H1 (cell line): ENCODE data around the gene CRADD. TPM values are rescaled to one million over a fixed set of nuclear protein-coding genes. Genes with fewer than 3 reads are reported as not detected.

Source experiments
- CTCF ChIA-PET: fragments of 300-600 bp; sonication (Branson Sonifier 250); formaldehyde crosslinking; loops from one replicate; lab custom pipeline; 2021; ENCODE audit not compliant: partially characterized antibody; lab: Charles Lee
- POLR2A ChIA-PET: fragments of 300-600 bp; sonication (Branson Sonifier 250); formaldehyde crosslinking; loops from one replicate; lab custom pipeline; 2021; ENCODE audit warnings: inconsistent platforms; ENCODE audit not compliant: partially characterized antibody; lab: Charles Lee
- DNase-seq, 2 experiments: peaks; one replicate each; pipeline versions ENCODE4 v3.0.0 to v3.0.0-alpha.2; 2010 to 2022; ENCODE audit warnings: low spot score in 2 of 2, low read depth in 1 of 2, mixed read lengths in 1 of 2
- FAIRE-seq: peaks from 2 replicates; lab custom pipeline; 2011; peaks lifted over from hg19 to GRCh38; lab: Jason Lieb, UNC
- H2AFZ ChIP-seq: 2 replicates; pipeline ENCODE4 v1.8.1; 2012; ENCODE audit warnings: low read length, inconsistent platforms
- H2AK5ac ChIP-seq: 2 replicates; pipeline ENCODE4 v1.6.1; 2013; ENCODE audit warnings: low read depth, low read length
- H2BK120ac ChIP-seq: replicated peaks from 2 replicates; pipeline ENCODE3; 2013; ENCODE audit warnings: low read depth, low read length, inconsistent platforms
- H2BK12ac ChIP-seq: 2 replicates; pipeline ENCODE4 v1.6.1; 2013; ENCODE audit warnings: low read depth, low read length
- H2BK15ac ChIP-seq: 2 replicates; pipeline ENCODE4 v1.6.1; 2013; ENCODE audit warnings: low read length
- H2BK20ac ChIP-seq: 2 replicates; pipeline ENCODE4 v1.6.1; 2013; ENCODE audit warnings: low read length
- H2BK5ac ChIP-seq: 2 replicates; pipeline ENCODE4 v1.6.1; 2013; ENCODE audit warnings: low read depth, low read length
- H3K14ac ChIP-seq: 2 replicates; pipeline ENCODE4 v1.6.1; 2013; ENCODE audit warnings: inconsistent platforms; ENCODE audit not compliant: insufficient read length
- H3K18ac ChIP-seq: 2 replicates; pipeline ENCODE4 v1.6.1; 2013; ENCODE audit warnings: low read length; ENCODE audit errors: extremely low read depth
- H3K23ac ChIP-seq: 2 replicates; pipeline ENCODE4 v1.6.1; 2013; ENCODE audit warnings: inconsistent platforms; ENCODE audit not compliant: insufficient read length
- H3K23me2 ChIP-seq: 2 replicates; pipeline ENCODE4 v1.6.1; 2013; ENCODE audit warnings: low read depth, low read length
- H3K27ac ChIP-seq: 2 replicates; pipeline ENCODE4 v1.6.1; 2011; ENCODE audit warnings: low read depth, low read length, inconsistent platforms
- H3K27me3 ChIP-seq, 4 experiments: replicated peaks in 1 of 4; 1 replicate in 1 of 4; 2 replicates in 3 of 4; pipeline versions ENCODE4 v1.6.1 to v1.8.1; 2011 to 2013; ENCODE audit warnings: low read length in 3 of 4, mild to moderate bottlenecking in 3 of 4, inconsistent platforms in 2 of 4, mixed read lengths in 2 of 4, moderate library complexity in 1 of 4; ENCODE audit not compliant: control insufficient read depth in 3 of 4, insufficient read depth in 3 of 4; ENCODE audit errors: extremely low read depth in 1 of 4
- H3K36me3 ChIP-seq, 4 experiments: 2 replicates each; pipeline versions ENCODE4 v1.6.1 to v1.8.1; 2011 to 2013; ENCODE audit warnings: mild to moderate bottlenecking in 4 of 4, low read length in 3 of 4, moderate library complexity in 2 of 4, control low read depth in 1 of 4, inconsistent platforms in 1 of 4; ENCODE audit not compliant: insufficient read depth in 4 of 4, control insufficient read depth in 2 of 4
- H3K4ac ChIP-seq: replicated peaks from 2 replicates; pipeline ENCODE3; 2013; ENCODE audit warnings: low read length, low read depth, mixed read lengths, inconsistent platforms; ENCODE audit not compliant: insufficient read length
- H3K4me1 ChIP-seq, 4 experiments: replicated peaks in 1 of 4; 1 replicate in 1 of 4; 2 replicates in 3 of 4; pipeline versions ENCODE4 v1.6.1 to v1.8.1; 2011 to 2013; ENCODE audit warnings: low read length in 3 of 4, inconsistent platforms in 2 of 4, mixed read lengths in 1 of 4; ENCODE audit not compliant: insufficient read depth in 4 of 4, control insufficient read depth in 3 of 4
- H3K4me2 ChIP-seq, 2 experiments: 2 replicates each; pipeline versions ENCODE4 v1.6.1 to v1.8.1; 2011 to 2013; ENCODE audit warnings: low read depth in 2 of 2, low read length in 2 of 2, control low read depth in 1 of 2, inconsistent platforms in 1 of 2, mild to moderate bottlenecking in 1 of 2; ENCODE audit not compliant: insufficient read depth in 1 of 2
- H3K4me3 ChIP-seq, 4 experiments: fragments of 200-600, 300-600 bp in 1 of 4; sonication (generic), shearing (Covaris generic), sonication (Bioruptor Twin) in 1 of 4; 2 replicates each; pipeline versions ENCODE4 v1.5.1 to v1.8.1; 2011 to 2016; ENCODE audit warnings: low read length in 4 of 4, low read depth in 3 of 4, control low read depth in 2 of 4, inconsistent platforms in 2 of 4, mild to moderate bottlenecking in 2 of 4, mixed read lengths in 1 of 4, moderate library complexity in 1 of 4; ENCODE audit not compliant: insufficient read depth in 2 of 4; ENCODE audit errors: extremely low read depth in 1 of 4
- H3K56ac ChIP-seq: replicated peaks from 2 replicates; pipeline ENCODE3; 2013; ENCODE audit warnings: low read depth, mild to moderate bottlenecking, mixed read lengths, low read length, inconsistent platforms; ENCODE audit not compliant: insufficient read length
- H3K79me1 ChIP-seq: 2 replicates; pipeline ENCODE4 v1.6.1; 2013; ENCODE audit warnings: low read depth, low read length, control low read depth
- H3K79me2 ChIP-seq, 2 experiments: 2 replicates each; pipeline versions ENCODE4 v1.6.1 to v1.8.1; 2012 to 2013; ENCODE audit warnings: low read length in 2 of 2, mild to moderate bottlenecking in 2 of 2, inconsistent platforms in 1 of 2; ENCODE audit not compliant: insufficient read depth in 2 of 2, control insufficient read depth in 1 of 2
- H3K9ac ChIP-seq, 4 experiments: replicated peaks in 1 of 4; 1 replicate in 1 of 4; 2 replicates in 3 of 4; pipeline versions ENCODE4 v1.6.1 to v1.8.1; 2011 to 2013; ENCODE audit warnings: low read depth in 3 of 4, low read length in 3 of 4, control low read depth in 2 of 4, mild to moderate bottlenecking in 2 of 4, moderate library complexity in 2 of 4, inconsistent platforms in 1 of 4; ENCODE audit errors: extremely low read depth in 1 of 4
- H3K9me3 ChIP-seq, 2 experiments: 2 replicates each; pipeline versions ENCODE4 v1.6.1 to v1.8.1; 2012 to 2013; ENCODE audit warnings: mild to moderate bottlenecking in 2 of 2, moderate library complexity in 2 of 2, control low read depth in 1 of 2, inconsistent platforms in 1 of 2, low read depth in 1 of 2, low read length in 1 of 2, mixed read lengths in 1 of 2; ENCODE audit not compliant: insufficient read depth in 2 of 2
- H4K20me1 ChIP-seq, 2 experiments: replicated peaks in 1 of 2; 2 replicates each; pipeline versions ENCODE3 to v1.8.1; 2011 to 2013; ENCODE audit warnings: inconsistent platforms in 2 of 2, low read length in 2 of 2, mild to moderate bottlenecking in 1 of 2; ENCODE audit not compliant: insufficient read depth in 2 of 2, control insufficient read depth in 1 of 2
- H4K5ac ChIP-seq: 2 replicates; pipeline ENCODE4 v1.6.1; 2013; ENCODE audit warnings: low read length, low read depth, mixed read lengths, inconsistent platforms; ENCODE audit not compliant: insufficient read length
- H4K8ac ChIP-seq: 2 replicates; pipeline ENCODE4 v1.8.0; 2013; ENCODE audit warnings: mild to moderate bottlenecking, moderate library complexity, low read length, inconsistent platforms; ENCODE audit not compliant: insufficient read depth; ENCODE audit errors: extremely low read depth
- H4K91ac ChIP-seq: replicated peaks from 2 replicates; pipeline ENCODE3; 2013; ENCODE audit warnings: low read length, mixed read lengths, inconsistent platforms; ENCODE audit not compliant: insufficient read length
- CTBP2 ChIP-seq: IDR thresholded peaks from 2 replicates; pipeline ENCODE4 v1.7.0; 2011; ENCODE audit warnings: borderline replicate concordance, mild to moderate bottlenecking, moderate library complexity, mixed read lengths, low read length; ENCODE audit not compliant: insufficient read depth, insufficient read length
- EP300 ChIP-seq, 2 experiments: IDR thresholded peaks; 1 replicate in 1 of 2; 2 replicates in 1 of 2; pipeline ENCODE4 v1.6.1; 2011 to 2012; ENCODE audit warnings: low read depth in 2 of 2, low read length in 2 of 2, mild to moderate bottlenecking in 2 of 2, borderline replicate concordance in 1 of 2, inconsistent platforms in 1 of 2, moderate library complexity in 1 of 2
- FOSL1 ChIP-seq: IDR thresholded peaks from 2 replicates; pipeline ENCODE4 v1.6.1; 2011; ENCODE audit warnings: mild to moderate bottlenecking, low read depth, low read length, moderate library complexity; ENCODE audit not compliant: insufficient read depth
- SAP30 ChIP-seq: fragments of 300-600 bp; sonication (generic); IDR thresholded peaks from 2 replicates; pipeline ENCODE4 v1.7.1; 2012; ENCODE audit warnings: low read length, moderate library complexity, mild to moderate bottlenecking, inconsistent platforms; ENCODE audit not compliant: insufficient read depth, insufficient replicate concordance
- SRF ChIP-seq: IDR thresholded peaks from 2 replicates; pipeline ENCODE4 v1.6.1; 2011; ENCODE audit warnings: mild to moderate bottlenecking, low read depth, low read length, moderate library complexity
- WGBS, 2 experiments: shearing (Covaris generic) in 1 of 2; methylation state at CpG; one replicate each; pipeline versions ENCODE4 v1.1.6 to v1.1.7; 2013 to 2015; ENCODE audit warnings: low lambda C conversion rate in 2 of 2, mixed read lengths in 2 of 2, inconsistent platforms in 1 of 2, low coverage in 1 of 2, missing lambda C conversion rate in 1 of 2; ENCODE audit not compliant: insufficient replicate concordance in 2 of 2, insufficient coverage in 1 of 2, insufficient read length in 1 of 2; ENCODE audit errors: extremely low coverage in 1 of 2, missing lambda C conversion rate in 1 of 2; 5-methylcytosine and 5-hydroxymethylcytosine counted together
- polyA plus RNA-seq, 7 experiments: library from polyadenylated mRNA; depleted of rRNA in 3 of 7; stranded (reverse) in 5 of 7; unstranded in 2 of 7; fragments of >200 nt in 5 of 7; fragments of 200-250 nt in 2 of 7; gene quantifications; 1 replicate in 5 of 7; 2 replicates in 1 of 7; 4 replicates in 1 of 7; pipeline versions ENCODE4 v1.2.1 to v1.2.3, GENCODE V29; 2011 to 2013; ENCODE audit warnings: missing spikeins in 2 of 7, mixed read lengths in 2 of 7
- total RNA-seq: library from RNA; stranded (reverse); fragmentation: NEBNext Ultra II Directional; extraction: Animal tissue kit (Norgen Biotek cat#: 25700); gene quantifications from 2 replicates; pipeline ENCODE4 v1.2.1, GENCODE V29; 2021

The CRADD gene
- total and polyA plus RNA-seq, 2 of the 8 experiments (the other 6 are each of a cell fraction or from before 2014, with no cell fraction given): 8.1 to 15.4 TPM

DNA sequence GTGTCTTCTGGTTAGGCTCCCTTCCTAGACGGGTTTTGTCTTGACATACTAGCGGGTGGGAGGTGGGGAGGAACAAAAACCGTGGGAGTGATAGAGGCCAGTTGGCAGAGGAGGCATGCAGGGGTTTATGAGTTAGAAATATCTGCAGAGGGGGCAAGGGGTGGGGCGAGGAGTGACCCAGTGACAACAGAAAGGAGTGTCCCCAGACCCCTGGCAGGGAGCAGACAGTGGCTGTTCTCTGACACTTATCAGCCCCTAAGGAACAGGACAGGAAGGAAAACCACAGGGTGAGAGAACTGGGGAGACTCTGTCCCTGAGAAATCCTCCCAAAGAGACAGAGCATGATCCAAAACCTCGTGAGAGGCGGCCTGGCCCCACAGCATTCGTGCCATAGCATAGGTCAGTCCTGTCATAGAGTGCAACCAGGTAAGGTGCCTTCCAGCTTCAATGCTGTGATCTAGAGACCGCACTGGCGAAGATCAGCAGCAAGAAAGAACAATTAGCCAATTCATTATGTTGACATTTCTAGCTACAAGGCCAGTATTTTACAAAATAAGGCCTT, 141.4 kb downstream of the CRADD start:
- no peaks in the 10 kb centered on the region for H3K27me3 ChIP-seq
- ChIA-PET CTCF (interaction anchor here (1.1 to 1.6 kb wide), 3 partner anchors 12 to 283 kb away, joined by 3 to 7 read pairs (median 6); no protein-coding TSS in a partner anchor), POLR2A (interaction anchor here (1.1 kb wide), 1 partner anchor 8 kb away, joined by 3 read pairs; no protein-coding TSS in a partner anchor)
- no peak overlapping the region for H3K4me2 ChIP-seq
- H3K27ac ChIP-seq: no peak overlapping the region
- H3K56ac ChIP-seq: no peak overlapping the region
- H3K23ac ChIP-seq: no peak overlapping the region
- no peak overlapping the region for H4K5ac ChIP-seq
- H3K14ac ChIP-seq: no peak overlapping the region
- H2BK12ac ChIP-seq: no peak overlapping the region
- H3K9me3 ChIP-seq: no peaks in the 10 kb centered on the region
- no peak overlapping the region for H2AK5ac ChIP-seq
- H3K4me3 ChIP-seq: no peak overlapping the region
- no peaks in the 10 kb centered on the region for H3K36me3 ChIP-seq
- H2BK20ac ChIP-seq: no peak overlapping the region
- no peak overlapping the region for H3K18ac ChIP-seq
- H2BK120ac ChIP-seq: no peak overlapping the region
- no peak for DNase-seq
- H3K23me2 ChIP-seq: no peaks in the 10 kb centered on the region
- no peak overlapping the region for H2AFZ ChIP-seq
- H2BK5ac ChIP-seq: no peak overlapping the region
- TF ChIP-seq FOSL1 (no peak), CTBP2 (no peak), SRF (no peak), EP300 (IDR thresholded peaks at IDR 0.05; ENCODE audit: borderline replicate concordance in 1 of 2, low read depth in 2 of 2, low read length in 2 of 2) (no peak), SAP30 (no peak)
- 84% methylated on average over 9 of the region's 9 CpGs; no CpG with 5 or more reads in 1 of the 2 experiments for WGBS, 2 experiments
- H3K4ac ChIP-seq: no peak overlapping the region
- H4K8ac ChIP-seq: no peak overlapping the region
- H4K20me1 ChIP-seq: no peaks in the 10 kb centered on the region
- H2BK15ac ChIP-seq: no peak overlapping the region
- no peaks in the 10 kb centered on the region for H3K79me1 ChIP-seq
- FAIRE-seq: no peak
- H3K9ac ChIP-seq: no peak overlapping the region; a peak in 1 of 7 replicates
- no peaks in the 10 kb centered on the region for H3K79me2 ChIP-seq
- H4K91ac ChIP-seq: no peak overlapping the region
- peaks cover 0 to 1% (median 0%) of the 10 kb centered on the region in 4 experiments; a peak in 1 of 7 replicates for H3K4me1 ChIP-seq
